GM21423 (cell line): ENCODE results near the gene CASP8AP2.
"Not testable (repeated sequence)": the region's sequence is repeated elsewhere in the genome, so short reads cannot be mapped to it uniquely, and the experiment has no call there.

Experiments
- ATAC-seq: cut with Tn5 transposase; IDR thresholded peaks from one replicate; pipeline ENCODE4 v1.9.1; 2021; ENCODE audit warnings: mild to moderate bottlenecking, moderate library complexity; ENCODE audit not compliant: unreplicated experiment

Gene CASP8AP2

DNA sequence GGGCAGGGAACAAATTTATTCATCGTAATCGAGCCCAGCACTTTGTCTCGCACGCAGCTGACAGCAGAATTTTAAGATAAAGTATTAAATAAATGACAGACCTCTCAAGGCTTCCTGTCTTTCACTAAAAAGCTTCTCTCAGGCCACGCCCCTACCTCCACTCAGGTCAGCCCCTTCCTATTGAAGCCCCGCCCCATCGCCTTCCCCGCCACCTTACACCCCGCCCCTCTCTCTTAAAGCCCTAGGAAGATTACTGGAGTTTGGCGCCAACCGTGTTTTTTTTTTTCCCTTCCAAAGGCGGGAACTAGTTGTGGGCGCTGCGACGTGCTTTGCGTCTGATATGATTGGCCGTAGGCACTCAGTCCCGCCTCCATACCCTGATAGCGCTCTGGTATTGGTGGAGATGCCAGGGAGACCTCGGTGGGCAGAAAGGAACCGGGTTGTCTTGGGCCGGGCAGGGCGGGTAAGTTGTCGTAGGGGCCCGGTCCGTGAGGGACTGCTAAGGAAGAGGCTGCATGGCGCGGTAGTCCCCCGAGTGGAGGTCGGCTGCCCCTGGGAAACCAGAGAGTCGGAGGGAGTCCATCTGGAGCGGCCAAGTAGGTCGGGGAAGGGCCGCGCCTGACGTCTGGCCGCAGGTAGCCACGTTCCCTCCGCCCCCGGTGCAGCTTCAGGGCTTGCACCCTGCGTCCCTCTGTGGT lies at the start of gene CASP8AP2:
CASP8AP2 (plus strand) TSS at position 409 of the 698 bp plus-strand sequence.
- ATAC-seq = peak; percentile 97

DNA sequence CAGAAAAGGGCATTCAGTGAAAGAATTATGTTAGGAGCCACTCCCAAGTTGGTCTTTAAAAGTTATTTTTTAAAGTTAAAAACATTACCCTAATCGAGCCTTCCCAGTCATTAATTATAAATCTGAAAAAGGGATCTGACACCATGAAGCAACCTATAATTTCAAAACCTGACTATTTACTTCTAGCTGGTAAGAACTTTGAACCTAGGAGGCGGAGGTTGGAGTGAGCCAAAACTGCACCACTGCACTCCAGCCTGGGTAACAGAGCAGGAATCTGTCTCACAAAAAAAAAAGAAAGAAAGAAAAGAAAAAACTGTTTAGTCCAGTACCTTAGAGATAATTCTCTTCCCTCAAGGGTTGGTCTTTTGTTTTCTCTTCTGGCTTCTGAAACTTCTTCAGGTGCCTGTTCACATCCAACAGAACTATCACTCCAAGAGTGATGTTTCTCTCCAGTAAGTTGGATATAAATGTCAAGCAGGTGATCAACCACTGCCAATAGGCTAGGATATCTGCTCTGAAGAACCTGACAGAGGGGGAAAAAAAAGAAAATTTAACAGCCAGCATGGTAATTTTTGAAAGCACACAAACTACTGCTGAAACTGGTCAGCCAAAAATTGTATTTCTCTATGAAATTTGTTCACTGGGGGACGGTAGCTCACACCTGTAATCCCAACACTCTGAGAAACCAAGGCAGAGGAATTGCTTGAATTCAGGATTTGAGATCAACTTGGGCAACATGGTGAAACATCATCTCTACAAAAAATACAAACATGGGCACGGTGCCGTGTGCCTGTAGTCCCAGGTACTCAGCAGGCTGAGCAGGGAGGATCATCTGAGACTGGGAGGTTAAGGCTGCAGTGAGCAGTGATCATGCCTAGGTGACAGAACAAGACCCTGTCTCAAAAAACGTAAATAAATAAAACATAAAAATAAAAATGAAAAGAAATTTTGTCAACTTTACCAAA lies 48.3 kb upstream of the CASP8AP2 start:
- no peak for ATAC-seq

DNA sequence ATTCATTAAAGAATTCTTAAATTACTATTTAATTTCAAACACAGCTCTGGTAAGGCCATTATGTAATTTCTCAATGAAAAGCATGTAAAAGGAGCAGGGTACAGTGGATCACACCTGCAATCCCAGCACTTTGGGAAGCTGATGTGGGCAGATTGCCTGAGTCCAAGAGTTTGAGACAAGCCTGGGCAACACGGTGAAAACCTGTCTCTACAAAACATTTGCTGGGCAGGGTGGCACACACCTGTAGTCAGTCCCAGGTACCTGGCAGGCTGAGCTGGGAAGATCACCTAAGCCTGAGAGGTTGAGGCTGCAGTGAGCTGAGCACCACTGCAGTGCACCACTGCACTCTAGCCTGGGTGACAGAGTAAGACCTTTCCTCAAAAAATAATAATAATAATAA lies 47.5 kb upstream of the CASP8AP2 start:
- no peak for ATAC-seq

DNA sequence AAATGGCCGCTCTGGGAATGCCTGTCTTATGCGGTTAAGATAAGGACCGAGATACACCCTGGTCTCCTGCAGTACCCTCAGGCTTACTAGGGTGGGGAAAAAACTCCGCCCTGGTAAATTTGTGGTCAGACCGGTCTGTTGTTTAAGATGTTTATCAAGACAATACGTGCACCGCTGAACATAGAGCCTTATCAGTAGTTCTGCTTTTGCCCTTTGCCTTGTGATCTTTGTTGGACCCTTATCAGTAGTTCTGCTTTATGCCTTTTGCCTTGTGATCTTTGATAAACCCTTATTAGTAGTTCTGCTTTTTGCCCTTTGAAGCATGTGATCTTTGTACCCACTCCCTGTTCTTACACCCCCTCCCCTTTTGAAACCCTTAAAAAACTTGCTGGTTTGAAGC lies 46.4 kb upstream of the CASP8AP2 start:
- not testable (repeated sequence) for ATAC-seq

DNA sequence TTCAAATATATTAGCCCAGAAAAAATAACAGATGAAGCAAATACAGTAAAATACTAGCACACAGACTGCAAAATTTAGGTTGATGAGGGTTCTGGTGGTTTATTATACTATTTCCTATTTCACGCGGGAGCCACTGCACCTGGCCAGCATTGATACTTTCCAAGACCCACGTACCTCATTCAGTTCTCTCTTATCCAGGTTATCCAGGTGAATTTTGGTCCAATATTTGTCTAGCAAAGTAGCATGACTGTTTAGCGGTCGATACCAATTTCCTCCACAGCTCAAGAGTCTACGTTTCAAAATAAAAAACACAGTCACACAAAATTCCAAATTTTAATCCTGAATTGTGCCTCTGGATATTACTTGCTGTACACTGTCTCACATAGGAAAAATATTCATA lies 44.8 kb upstream of the CASP8AP2 start:
- ATAC-seq = no peak

DNA sequence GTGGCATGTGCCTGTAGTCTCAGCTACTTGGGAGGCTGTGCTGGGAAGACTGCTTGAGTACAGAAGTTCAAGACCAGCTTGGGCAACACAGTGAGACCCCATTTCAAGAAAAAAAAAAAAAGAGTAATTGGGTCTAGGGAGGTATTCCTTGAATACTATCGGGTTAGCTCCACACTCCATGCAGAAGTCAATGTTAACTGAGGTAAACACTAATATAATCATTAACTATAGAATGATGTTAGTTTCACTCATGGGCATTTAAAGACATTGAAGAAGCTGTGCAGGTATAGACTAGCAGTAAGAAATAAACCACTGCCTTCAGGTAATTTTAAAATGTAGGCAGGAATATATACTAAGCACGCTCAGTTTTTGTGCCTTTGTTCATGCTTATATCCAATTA lies 42.7 kb upstream of the CASP8AP2 start:
- ATAC-seq = no peak

DNA sequence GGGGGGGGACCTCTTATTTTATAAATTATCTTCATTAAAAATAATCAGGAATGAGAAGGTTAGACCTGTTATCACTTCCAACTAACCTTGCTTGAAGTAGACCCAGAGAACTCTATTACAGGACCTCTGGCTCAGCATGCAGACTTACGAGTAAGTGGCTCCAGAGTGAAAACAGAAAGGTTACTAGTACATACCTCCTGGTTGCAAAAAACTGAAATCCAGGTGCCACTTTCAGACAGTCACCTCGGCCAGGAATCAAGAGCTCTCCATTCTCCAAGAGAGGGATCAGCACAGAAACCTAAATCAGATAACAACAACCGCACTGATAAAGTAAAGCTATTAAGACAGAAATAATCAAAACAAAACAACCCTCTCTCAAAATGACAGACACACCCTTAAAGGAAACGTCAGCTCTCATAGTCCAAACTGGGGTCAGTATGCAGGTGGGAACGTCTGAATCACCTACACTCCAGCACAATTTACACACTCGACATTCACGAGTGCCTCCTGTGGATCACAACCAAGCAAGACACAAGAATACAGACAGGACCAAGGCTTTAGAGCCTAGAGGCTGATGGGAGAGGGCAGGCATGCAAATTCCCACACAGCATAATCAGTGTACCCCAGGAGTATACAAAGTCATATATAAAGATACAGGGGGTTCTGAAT lies 41.9 kb upstream of the CASP8AP2 start:
- ATAC-seq = no peak

DNA sequence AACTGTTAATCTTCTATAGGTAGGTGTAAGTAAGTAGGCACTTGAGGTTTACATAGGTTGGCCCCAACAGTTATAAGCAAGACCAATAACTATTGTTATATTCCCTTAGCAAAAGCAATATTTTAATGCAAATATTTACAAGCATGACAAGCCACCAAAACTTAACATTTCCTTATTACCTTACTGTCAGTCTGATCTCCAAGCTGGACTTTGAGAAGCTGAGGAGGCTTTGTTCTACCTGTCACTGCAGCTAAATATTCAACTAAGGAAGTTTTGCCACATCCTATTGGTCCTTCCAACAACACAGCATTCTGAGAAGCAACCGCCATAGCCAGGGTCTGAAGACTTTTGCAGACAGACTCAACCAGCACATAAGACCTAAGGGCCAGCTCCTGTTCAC lies 39.7 kb upstream of the CASP8AP2 start:
- no peak for ATAC-seq

DNA sequence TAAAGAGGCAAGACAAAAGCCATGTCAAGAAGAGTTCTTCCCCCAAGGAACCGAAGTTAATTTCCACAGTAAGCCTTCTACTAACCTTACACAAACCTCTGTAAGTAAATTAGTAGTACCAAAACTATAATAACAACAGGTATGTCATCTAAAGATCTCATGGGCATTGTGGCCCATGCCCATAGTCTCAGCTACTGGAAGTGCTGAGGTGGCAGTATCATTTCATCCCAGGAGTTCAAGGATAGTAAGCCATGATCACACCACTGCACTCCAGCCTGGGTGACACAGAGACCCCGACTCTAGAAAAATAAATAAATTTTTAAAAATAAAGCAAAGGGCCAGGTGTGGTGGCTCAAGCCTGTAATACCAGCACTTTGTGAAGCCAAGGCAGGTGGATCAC lies 39.3 kb upstream of the CASP8AP2 start:
- ATAC-seq = no peak

DNA sequence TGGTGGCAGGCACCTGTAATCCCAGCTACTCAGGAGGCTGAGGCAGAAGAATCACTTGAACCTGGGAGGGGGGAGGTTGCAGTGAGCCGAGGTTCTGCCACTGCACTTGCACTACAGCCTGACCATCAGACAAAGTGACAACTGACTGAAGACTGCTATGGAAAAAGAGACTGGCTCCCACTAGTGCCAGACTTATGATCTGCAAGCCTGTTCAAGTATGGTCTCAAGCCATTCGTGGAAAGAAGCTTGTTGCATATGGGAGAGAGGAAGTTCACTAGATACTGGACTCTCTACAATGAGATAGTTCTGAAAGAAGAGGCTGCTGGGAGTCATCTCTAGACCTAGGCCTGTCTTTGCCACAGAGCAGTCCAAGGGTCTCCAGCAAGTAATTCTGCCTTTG lies 36.8 kb upstream of the CASP8AP2 start:
- peak; percentile 82 for ATAC-seq

DNA sequence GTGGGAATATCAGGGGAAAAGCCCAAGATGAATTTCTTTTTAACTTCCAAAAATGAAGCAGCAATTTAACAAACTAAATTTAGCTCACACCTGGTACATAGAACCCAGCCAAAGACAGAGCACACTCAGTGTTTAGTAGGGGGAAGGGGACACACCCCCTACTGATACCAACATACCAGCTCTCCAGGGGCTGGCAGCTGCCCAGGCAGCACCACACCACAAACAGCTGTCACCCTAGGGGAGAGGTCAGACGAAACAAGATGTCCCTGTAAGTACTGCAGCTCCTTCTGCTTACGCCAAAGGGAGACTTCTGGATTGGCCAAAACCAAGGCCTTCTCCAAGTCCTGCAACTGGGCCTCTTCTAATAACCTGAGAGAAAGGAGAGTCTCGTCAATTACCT lies 36.1 kb upstream of the CASP8AP2 start:
- no peak for ATAC-seq

DNA sequence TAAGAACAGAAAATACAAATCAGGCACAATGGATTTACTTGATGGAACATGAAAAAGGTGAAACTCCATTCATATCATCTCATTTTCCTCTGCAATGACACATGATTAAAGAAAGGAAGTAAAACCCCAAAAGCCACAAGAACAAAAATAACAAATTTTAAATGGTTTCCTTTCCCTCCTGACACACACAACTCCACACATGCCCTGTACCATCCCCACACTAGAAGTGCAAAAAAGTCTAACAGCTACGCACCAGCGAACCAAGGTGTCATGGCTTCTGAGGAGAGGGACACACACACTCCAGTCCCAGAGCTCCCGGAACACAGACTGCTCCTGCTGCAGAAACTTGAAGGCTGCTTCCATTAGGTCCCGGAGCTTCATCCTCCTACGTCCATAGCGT lies 35.4 kb upstream of the CASP8AP2 start:
- no peak for ATAC-seq

DNA sequence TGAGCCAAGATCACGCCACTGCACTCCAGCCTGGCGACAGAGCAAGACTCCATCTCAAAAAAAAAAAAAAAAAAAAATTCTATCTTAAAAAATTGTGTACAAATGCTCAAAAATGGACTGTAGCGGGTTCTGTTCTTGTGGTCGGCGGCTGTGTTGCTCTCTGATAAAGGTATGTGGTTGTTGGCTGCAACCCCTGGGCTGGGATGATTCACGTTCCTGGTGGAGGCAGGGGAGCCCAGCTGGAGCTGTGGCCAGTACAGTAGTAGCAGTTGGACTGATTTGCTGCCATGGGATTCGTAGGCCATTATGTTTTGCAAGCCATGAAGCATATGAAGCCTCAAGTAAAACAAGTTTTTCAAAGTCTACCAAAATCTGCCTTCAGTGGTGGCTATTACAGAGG lies 32.4 kb upstream of the CASP8AP2 start:
- no peak for ATAC-seq

DNA sequence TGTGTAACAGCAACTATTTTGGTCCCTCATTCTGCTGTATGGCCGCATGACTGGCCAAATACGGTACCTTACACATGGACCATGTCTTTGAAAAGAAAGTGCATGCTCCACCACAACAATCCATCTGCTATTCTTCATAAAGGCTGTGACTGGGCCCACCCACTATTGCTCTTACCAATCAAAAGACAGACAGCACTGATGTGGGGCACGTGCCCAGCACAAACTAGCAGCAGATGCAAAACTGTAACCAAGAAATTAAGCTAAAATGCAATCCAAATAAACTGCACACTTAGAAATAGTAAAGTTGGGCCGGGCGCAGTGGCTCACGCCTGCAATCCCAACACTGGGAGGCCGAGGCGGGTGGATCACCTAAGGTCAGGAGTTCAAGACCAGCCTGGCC lies 30.6 kb upstream of the CASP8AP2 start:
- ATAC-seq = no peak

DNA sequence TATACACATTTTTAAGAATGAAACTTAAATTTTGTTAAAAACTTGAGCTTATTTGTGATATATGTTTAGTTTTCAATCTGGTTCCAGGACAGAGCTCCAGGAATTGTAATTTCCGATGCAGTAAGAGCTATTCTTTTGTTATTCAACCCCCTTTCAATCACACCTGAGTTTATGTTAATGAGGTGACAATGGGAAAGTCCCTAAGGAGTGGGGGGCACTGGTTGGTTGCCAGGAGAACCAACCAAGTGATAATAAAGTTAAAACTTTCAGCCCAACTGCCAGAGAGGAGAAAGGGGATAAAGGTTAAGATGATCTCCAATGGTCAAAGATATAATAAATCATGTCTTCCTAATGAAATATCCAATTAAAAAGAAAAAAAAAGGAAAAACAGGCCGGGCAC lies 29.9 kb upstream of the CASP8AP2 start:
- no peak for ATAC-seq

DNA sequence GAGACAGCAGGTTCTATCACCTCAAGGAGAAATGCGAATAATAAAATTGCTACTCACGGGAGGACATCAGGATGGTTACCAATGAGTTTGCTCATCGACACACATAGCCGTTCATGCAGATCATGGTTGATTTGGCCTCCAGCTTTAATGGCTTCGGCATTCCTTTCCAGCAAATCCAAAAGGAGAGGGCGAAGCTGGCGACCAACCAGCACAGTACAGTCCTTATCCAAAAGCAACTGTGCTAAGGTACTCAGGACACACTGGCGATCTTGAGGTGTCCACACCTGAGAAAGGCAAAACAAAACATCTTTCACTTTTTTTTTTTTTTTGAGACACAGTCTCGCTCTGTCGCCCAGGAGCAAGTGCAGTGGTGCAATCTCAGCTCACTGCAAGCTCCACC lies 26.4 kb upstream of the CASP8AP2 start:
- no peak for ATAC-seq

DNA sequence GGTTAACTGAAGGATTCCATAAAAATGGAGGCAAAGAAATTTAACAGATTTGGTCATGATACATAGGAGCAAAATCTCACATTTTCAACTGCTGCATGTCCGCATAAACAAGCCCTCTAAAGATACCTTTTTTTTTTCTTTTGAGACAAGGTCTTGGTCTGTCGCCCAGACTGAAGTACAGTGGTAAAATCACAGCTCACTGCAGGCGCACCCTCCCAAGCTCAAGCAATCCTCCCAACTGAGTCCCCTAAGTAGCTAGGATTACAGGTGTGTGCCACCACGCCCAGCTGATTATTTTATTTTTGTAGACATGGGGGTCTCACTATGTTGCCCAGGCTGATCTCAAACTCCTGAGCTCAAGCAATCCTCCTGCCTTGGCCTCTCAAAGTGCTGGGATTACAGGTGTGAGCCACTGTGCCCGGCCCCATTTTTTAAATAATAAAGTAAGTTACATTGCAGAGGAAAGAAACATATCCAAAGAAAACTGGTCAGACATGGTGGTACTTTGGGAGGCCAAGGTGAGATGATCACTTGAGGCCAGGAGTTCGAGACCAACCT lies 23.8 kb upstream of the CASP8AP2 start:
- ATAC-seq = no peak

DNA sequence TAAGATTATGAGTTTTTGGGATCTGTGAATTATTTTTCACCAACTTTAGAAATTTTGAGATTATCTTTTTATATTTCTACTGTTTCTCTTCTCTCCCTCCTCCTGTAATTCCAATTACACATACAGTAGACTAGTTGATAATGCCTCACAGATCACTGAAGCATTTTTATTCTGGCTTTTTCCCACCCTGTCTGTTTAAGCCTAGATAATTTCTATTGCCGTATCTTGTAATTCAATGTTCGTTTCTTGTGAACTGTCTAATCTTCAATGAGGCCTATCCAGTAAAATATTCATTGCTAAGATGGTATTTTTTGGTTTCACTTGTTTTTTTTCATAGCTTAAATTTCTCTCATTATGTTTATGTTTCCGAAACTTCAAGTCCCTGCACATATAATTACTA lies 22.1 kb upstream of the CASP8AP2 start:
- ATAC-seq = no peak

DNA sequence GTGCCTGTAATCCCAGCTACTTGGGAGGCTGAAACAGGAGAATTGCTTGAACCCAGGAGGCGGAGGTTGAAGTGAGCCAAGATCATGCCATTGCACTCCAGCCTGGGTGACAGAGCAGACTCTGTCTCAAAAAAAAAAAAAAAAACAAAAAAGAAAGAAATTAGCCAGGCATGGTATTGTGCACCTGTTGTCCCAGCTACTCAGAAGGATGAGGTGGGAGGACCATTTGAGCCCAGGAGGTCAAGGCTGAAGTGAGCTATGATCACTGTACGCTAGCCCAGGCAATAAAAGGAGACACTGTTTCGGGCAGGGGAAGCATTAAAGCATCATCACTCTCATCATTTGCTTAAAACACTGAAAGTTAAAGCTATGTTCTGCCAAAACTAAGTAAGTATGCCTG lies 16.3 kb upstream of the CASP8AP2 start:
- ATAC-seq = not testable (repeated sequence)

DNA sequence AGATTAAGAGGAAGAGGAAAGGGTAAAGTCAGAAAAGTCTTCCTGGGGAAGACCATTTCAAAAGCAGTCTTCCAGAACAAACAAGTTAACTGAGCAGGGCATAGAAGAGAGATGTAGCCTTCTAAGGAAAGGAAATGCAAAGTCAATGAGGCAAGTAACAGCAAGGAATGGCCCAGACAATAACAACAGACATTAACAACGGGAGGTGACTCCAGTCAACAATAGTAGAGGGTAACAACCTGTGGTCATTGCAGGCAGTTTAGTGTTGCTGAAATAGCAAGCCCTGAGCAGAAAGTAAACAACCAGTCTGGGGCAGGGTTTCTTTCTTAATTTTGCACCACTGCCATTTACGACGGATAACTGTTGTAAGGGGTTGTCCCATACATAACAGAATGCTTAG lies 12.2 kb upstream of the CASP8AP2 start:
- no peak for ATAC-seq

DNA sequence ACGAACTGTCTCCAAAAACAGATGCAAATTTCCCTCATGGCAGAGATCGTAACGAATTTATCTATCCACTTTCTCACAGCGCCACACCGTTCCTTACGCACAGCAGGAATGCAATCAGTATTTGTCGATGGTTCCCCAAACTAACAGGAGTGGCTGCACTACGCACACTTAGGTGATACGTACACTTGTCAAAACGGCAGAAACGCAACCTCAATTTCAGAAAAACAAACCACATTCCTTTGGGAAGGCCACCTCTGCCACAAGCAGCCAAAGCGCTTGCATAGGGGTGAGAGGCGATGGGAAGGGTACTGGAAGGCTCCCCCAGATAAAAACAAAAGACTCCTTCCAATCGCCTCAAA lies 10.7 kb upstream of the CASP8AP2 start:
- ATAC-seq = peak; percentile 29
